H54 (cell line): Measurements from ENCODE around the gene ADAMTS17.

Experiments used
- DNase-seq: peaks from one replicate; pipeline ENCODE4 v3.0.0; 2011; ENCODE audit warnings: low spot score, mixed read lengths; ENCODE audit not compliant: insufficient read length
- FAIRE-seq: peaks from 3 replicates; lab custom pipeline; 2011; peaks lifted over from hg19 to GRCh38; lab: Jason Lieb, UNC
- POLR2A ChIP-seq: IDR thresholded peaks from 2 replicates; pipeline ENCODE4 v1.6.1; 2011; ENCODE audit warnings: low read depth, mild to moderate bottlenecking, low read length

The ADAMTS17 gene

GRCh38 chr15:99959326-99959725, 382.4 kb downstream of the ADAMTS17 start:
- TF ChIP-seq POLR2A, result no peak
- FAIRE-seq (no peak), DNase-seq (no peak)

- no peak for FAIRE-seq
- no peak for DNase-seq
- no peak for TF ChIP-seq POLR2A
Measured at GRCh38 chr15:99958426-99959097, 383.2 kb downstream of the ADAMTS17 start.

DNA sequence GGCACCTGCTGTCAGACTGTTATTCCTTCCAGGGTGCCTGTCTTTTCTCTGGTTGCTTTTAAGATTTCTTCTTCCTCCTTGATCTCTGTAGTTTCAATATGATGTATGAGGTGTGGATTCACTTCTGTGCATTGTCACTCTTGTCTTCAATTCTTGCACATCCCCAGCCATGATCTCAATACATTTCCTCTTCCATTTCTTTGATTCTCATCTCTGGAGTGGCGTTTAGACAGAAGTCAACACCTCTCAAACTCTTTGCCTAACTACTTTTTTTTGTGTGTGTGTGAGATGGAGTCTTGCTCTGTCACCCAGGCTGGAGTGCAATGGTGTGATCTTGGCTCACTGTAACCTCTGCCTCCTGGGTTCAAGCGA, 384.1 kb downstream of the ADAMTS17 start:
- no peak for TF ChIP-seq POLR2A
- FAIRE-seq (no peak), DNase-seq (no peak)

DNA sequence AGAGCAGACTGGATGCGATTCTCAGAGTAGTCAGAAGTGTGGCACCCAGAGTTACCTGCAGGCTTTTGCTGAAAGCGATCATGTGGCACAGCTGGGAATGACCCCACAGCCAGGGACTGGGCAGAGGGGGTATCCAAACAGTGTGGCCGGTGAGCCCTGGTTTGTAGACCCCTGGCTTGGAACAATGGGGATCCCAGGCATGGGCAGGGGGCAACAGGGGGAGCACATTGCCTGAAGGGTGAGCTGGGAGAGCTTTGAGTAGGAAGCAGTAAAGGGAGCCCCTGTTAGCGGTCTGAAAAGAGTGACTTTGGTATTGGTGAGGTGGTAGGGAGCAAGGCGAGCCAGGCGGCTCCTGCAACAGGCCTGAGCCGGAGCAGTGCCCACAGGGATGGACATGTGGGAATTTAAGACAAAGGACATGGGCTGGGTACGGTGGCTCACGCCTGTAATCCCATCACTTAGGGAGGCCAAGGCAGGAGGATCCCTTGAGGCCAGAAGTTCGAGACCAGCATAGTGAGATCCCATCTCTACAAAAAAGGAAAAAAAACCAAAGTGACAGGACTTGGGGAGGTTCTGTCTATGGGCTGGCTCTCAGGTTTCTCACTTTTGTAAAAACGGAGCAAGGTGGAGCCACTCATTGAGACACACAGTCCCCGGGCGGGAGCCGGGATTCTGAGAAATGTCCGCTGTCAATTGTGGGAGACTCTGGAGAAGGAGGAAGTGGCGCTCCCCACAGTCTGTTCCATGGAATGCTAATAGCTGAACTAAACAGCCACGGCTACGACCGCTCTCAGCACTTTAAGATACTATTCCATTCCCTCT, 384.7 kb downstream of the ADAMTS17 start:
- no peak for TF ChIP-seq POLR2A
- no peak for DNase-seq
- no peak for FAIRE-seq

- no peak for TF ChIP-seq POLR2A
- FAIRE-seq (no peak), DNase-seq (no peak)
Measured at GRCh38 chr15:99956022-99956775, 385.6 kb downstream of the ADAMTS17 start.

DNA sequence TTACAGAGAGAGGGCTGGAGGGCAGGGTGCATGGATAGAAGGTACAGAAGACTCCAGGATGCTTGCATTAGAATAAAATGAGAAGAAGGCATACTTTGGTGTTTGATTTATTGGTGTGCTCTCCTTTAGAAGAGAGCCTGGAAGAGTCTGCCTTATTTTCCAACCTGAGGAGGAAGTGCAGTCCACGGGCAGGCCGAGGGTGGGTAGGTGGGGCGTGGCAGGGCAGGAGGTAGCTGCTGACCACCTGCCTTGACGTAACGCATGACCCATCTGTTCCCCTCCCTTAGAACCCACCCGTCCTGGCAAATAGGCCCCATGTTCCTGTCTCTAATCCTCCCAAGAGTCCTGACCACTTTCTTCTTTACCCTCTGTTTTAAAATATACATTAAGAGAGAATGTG, 386.2 kb downstream of the ADAMTS17 start:
- TF ChIP-seq POLR2A, result no peak
- DNase-seq, result no peak

DNA sequence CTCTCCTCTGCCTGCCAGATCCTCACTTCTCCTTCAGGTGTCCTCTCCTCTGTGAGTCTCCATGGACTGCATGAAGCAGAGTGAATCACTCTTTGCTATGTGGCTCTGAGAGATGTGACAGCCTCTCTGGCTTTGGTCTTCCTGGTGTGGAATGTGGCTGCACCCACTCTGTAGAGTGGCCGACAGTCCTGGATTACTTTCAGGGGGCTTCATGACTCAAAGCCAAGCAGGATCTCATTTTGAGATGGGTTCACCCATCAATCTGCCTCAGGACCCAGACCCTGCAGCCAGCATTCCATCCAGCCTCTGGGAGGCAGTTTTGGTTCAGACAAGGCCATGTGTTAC, 386.6 kb downstream of the ADAMTS17 start:
- DNase-seq, result no peak
- no peak for FAIRE-seq
- no peak for TF ChIP-seq POLR2A

More for the DNA sequence above, 386.2 kb downstream of the ADAMTS17 start:
- no peak for FAIRE-seq

GRCh38 chr15:99954361-99955180, 387.2 kb downstream of the ADAMTS17 start:
- FAIRE-seq (no peak), DNase-seq (no peak)
- TF ChIP-seq POLR2A, result no peak

DNA sequence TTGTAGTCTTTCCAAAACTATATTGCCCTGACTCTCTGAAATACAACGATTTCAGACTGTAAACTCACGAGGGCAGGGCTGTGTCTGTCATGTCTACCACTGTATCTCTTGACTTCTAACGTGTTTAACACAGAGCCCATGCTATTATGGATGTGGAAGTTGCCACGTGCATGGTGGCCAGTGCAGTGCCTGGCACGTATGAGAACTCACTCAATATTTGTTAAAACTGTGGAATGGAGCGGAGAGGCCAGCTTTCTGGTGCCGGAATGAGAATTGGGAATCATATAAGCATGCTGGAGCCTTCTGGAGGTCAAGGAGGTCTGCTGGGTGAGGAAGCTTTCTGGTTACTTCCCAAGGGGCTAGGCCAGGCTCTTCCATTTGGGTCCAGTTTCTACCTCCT, 387.9 kb downstream of the ADAMTS17 start:
- no peak for TF ChIP-seq POLR2A
- DNase-seq, result no peak
- FAIRE-seq, result no peak

GRCh38 chr15:99951511-99951910, 390.3 kb downstream of the ADAMTS17 start:
- no peak for FAIRE-seq
- no peak for TF ChIP-seq POLR2A
- no peak for DNase-seq

GRCh38 chr15:99944131-99944530, 397.6 kb downstream of the ADAMTS17 start:
- DNase-seq (no peak), FAIRE-seq (no peak)
- no peak for TF ChIP-seq POLR2A

DNA sequence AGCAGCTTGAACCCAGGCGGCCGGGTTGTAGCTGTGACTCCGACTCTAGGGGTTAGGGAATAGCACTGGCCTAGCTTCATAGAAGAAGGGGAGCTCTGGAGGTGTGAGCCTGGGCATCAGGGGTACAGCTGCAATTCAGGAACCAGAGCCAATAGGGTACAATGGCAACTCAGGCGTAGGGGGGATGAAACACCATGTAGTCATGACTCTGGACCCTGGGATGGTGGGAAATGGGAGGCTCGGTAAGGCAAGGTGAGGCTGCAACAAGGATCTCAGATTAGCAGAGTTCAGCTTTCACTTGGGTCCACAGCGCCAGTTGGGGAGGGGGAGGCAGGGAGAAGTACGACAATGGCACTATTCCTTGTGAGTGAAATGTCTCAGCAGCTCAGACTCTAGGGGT, 398.3 kb downstream of the ADAMTS17 start:
- TF ChIP-seq POLR2A, result no peak
- DNase-seq (no peak), FAIRE-seq (no peak)

GRCh38 chr15:99932676-99933402, 408.9 kb downstream of the ADAMTS17 start:
- DNase-seq, result no peak

More at GRCh38 chr15:99932676-99933402, 408.9 kb downstream of the ADAMTS17 start:
- TF ChIP-seq POLR2A, result no peak
- FAIRE-seq, result no peak
